A549 (cell line): ENCODE measurements around the gene OGFR. TPM values are rescaled to one million over a fixed set of nuclear protein-coding genes. Genes with fewer than 3 reads are reported as not detected.

Experiments used
- ATAC-seq, 2 experiments: fragments of 200-7000 bp in 1 of 2; fragments of >200 bp in 1 of 2; cut with Nextera tagmentation in 1 of 2; cut with Tn5 transposase in 1 of 2; 3 replicates each; pipeline versions ENCODE4 v1.8.0 to v1.9.1; 2018 to 2020; ENCODE audit warnings: mild to moderate bottlenecking in 1 of 2, moderate library complexity in 1 of 2
- CTCF ChIA-PET: fragments of 300-600 bp; sonication (Branson Sonifier 250); formaldehyde crosslinking; extraction: SDS; loops from one replicate; lab custom pipeline; 2021; ENCODE audit warnings: antibody characterized with exemption, inconsistent platforms; lab: Yijun Ruan, JAX
- POLR2A ChIA-PET: fragments of 350-600 bp; formaldehyde crosslinking; extraction: SDS; loops from one replicate; lab custom pipeline; 2021; ENCODE audit warnings: antibody characterized with exemption, inconsistent platforms; lab: Yijun Ruan, JAX
- DNase-seq, 2 experiments: peaks; one replicate each; pipeline versions ENCODE4 v3.0.0 to v3.0.0-alpha.2; 2011 to 2016; ENCODE audit warnings: low read depth in 1 of 2, low spot score in 1 of 2
- FAIRE-seq: peaks from 2 replicates; lab custom pipeline; 2011; peaks lifted over from hg19 to GRCh38; lab: Jason Lieb, UNC
- H3K27ac ChIP-seq, 2 experiments: fragments of >200 bp; sonication (Bioruptor Twin); formaldehyde crosslinking; 3 replicates each; pipeline ENCODE4 v1.5.1; 2016 to 2017
- H3K4me1 ChIP-seq: fragments of >200 bp; sonication (Bioruptor Twin); formaldehyde crosslinking; 3 replicates; pipeline ENCODE4 v1.6.1; 2016
- H3K4me2 ChIP-seq: fragments of >200 bp; sonication (Bioruptor Twin); formaldehyde crosslinking; 3 replicates; pipeline ENCODE4 v1.6.1; 2016
- H3K4me3 ChIP-seq: fragments of >200 bp; sonication (Bioruptor Twin); formaldehyde crosslinking; 3 replicates; pipeline ENCODE4 v1.5.1; 2016
- H3K9me3 ChIP-seq: fragments of >200 bp; sonication (Bioruptor Twin); formaldehyde crosslinking; 3 replicates; pipeline ENCODE4 v1.6.1; 2016
- ATOH8 ChIP-seq: fragments of 250-450 bp; sonication (Bioruptor Pico); IDR thresholded peaks from 2 replicates; pipeline ENCODE4 v1.5.0; 2020; ENCODE audit warnings: low read depth, mild to moderate bottlenecking, moderate library complexity
- BHLHE40 ChIP-seq: IDR thresholded peaks from 2 replicates; pipeline ENCODE4 v1.6.1; 2012; ENCODE audit warnings: low read depth, low read length, inconsistent platforms
- CBX2 ChIP-seq: fragments of 200-600 bp; sonication (generic); IDR thresholded peaks from 2 replicates; pipeline ENCODE4 v1.6.1; 2016; ENCODE audit warnings: low read depth, mild to moderate bottlenecking, borderline replicate concordance
- E2F6 ChIP-seq: IDR thresholded peaks from 2 replicates; pipeline ENCODE4 v1.6.1; 2012; ENCODE audit warnings: low read depth, borderline replicate concordance
- EHF ChIP-seq: fragments of 250-450 bp; sonication (Bioruptor Pico); IDR thresholded peaks from 2 replicates; pipeline ENCODE4 v1.5.0; 2020; ENCODE audit warnings: mild to moderate bottlenecking
- EP300 ChIP-seq, 2 experiments: fragments of >200 bp; sonication (Bioruptor Twin); formaldehyde crosslinking; IDR thresholded peaks; 2 replicates in 1 of 2; 3 replicates in 1 of 2; pipeline ENCODE4 v1.6.1; 2016 to 2017
- FOSL2 ChIP-seq, 2 experiments: fragments of 450-650 bp in 1 of 2; fragments of >200 bp in 1 of 2; sonication (Bioruptor Twin) in 1 of 2; formaldehyde crosslinking; IDR thresholded peaks; 2 replicates each; pipeline versions ENCODE4 v1.5.0 to v1.6.1; 2016 to 2020; ENCODE audit warnings: mild to moderate bottlenecking in 1 of 2, moderate library complexity in 1 of 2
- FOXS1 ChIP-seq: fragments of 250-450 bp; sonication (Bioruptor Pico); IDR thresholded peaks from 2 replicates; pipeline ENCODE4 v1.5.0; 2020; ENCODE audit warnings: mild to moderate bottlenecking, moderate library complexity
- HES2 ChIP-seq: fragments of >200 bp; sonication (Bioruptor Twin); formaldehyde crosslinking; IDR thresholded peaks from 2 replicates; pipeline ENCODE4 v1.6.1; 2016
- HMGXB4 ChIP-seq: fragments of 250-450 bp; sonication (Bioruptor Pico); IDR thresholded peaks from 2 replicates; pipeline ENCODE4 v1.5.0; 2021; ENCODE audit warnings: mild to moderate bottlenecking, moderate library complexity, borderline replicate concordance
- HOXB5 ChIP-seq: fragments of 250-450 bp; sonication (Bioruptor Pico); IDR thresholded peaks from 2 replicates; pipeline ENCODE4 v1.5.0; 2020; ENCODE audit warnings: mild to moderate bottlenecking, moderate library complexity
- JUN ChIP-seq, 2 experiments: fragments of >200 bp; sonication (Bioruptor Twin); formaldehyde crosslinking; IDR thresholded peaks; 2 replicates in 1 of 2; 3 replicates in 1 of 2; pipeline ENCODE4 v1.6.1; 2016 to 2017
- KDM5A ChIP-seq: fragments of 200-600 bp; sonication (generic); IDR thresholded peaks from 2 replicates; pipeline ENCODE4 v1.6.1; 2016; ENCODE audit warnings: antibody characterized with exemption, mild to moderate bottlenecking
- MAX ChIP-seq: IDR thresholded peaks from 2 replicates; pipeline ENCODE4 v1.6.1; 2012
- MAZ ChIP-seq: fragments of 150-350 bp; IDR thresholded peaks from 2 replicates; pipeline ENCODE4 v1.6.1; 2014; ENCODE audit warnings: antibody characterized with exemption, low read depth, low read length, borderline replicate concordance
- NFE2L2 ChIP-seq: fragments of 150-350 bp; conservative IDR thresholded peaks from 2 replicates; pipeline ENCODE4 v1.6.1; 2014; ENCODE audit warnings: low read length
- NPAS2 ChIP-seq: fragments of 250-450 bp; sonication (Bioruptor Pico); IDR thresholded peaks from 2 replicates; pipeline ENCODE4 v1.8.0; 2022; ENCODE audit warnings: mild to moderate bottlenecking, moderate library complexity, borderline replicate concordance
- NR3C1 ChIP-seq: fragments of >200 bp; sonication (Bioruptor Twin); formaldehyde crosslinking; IDR thresholded peaks from 3 replicates; pipeline ENCODE4 v1.6.1; 2017
- PHF8 ChIP-seq: fragments of 200-600 bp; sonication (generic); IDR thresholded peaks from 2 replicates; pipeline ENCODE4 v1.6.1; 2016; ENCODE audit warnings: low read depth, mild to moderate bottlenecking, antibody characterized with exemption, moderate library complexity, borderline replicate concordance
- POLR2A ChIP-seq: IDR thresholded peaks from 2 replicates; pipeline ENCODE4 v1.6.1; 2012; ENCODE audit warnings: mild to moderate bottlenecking, low read length
- RAD21 ChIP-seq, 2 experiments: fragments of >200 bp in 1 of 2; sonication (Bioruptor Twin) in 1 of 2; formaldehyde crosslinking in 1 of 2; IDR thresholded peaks in 1 of 2; conservative IDR thresholded peaks in 1 of 2; 2 replicates in 1 of 2; 3 replicates in 1 of 2; pipeline ENCODE4 v1.6.1; 2012 to 2018; ENCODE audit warnings: inconsistent platforms in 1 of 2
- RARB ChIP-seq: fragments of 250-450 bp; sonication (Bioruptor Pico); IDR thresholded peaks from 2 replicates; pipeline ENCODE4 v1.8.0; 2021; ENCODE audit warnings: mild to moderate bottlenecking, moderate library complexity
- RCOR1 ChIP-seq: fragments of 150-350 bp; IDR thresholded peaks from 2 replicates; pipeline ENCODE4 v1.6.1; 2014; ENCODE audit warnings: antibody characterized with exemption, low read length, low read depth
- RNF2 ChIP-seq: fragments of 200-600 bp; sonication (generic); IDR thresholded peaks from 2 replicates; pipeline ENCODE4 v1.6.1; 2016; ENCODE audit warnings: low read depth, mild to moderate bottlenecking, antibody characterized with exemption, moderate library complexity, borderline replicate concordance
- SREBF2 ChIP-seq: fragments of 450-650 bp; IDR thresholded peaks from 2 replicates; pipeline ENCODE4 v1.6.1; 2014; ENCODE audit warnings: mild to moderate bottlenecking, moderate library complexity
- TFCP2L1 ChIP-seq: fragments of 250-450 bp; sonication (Bioruptor Pico); IDR thresholded peaks from 2 replicates; pipeline ENCODE4 v1.5.0; 2021; ENCODE audit warnings: mild to moderate bottlenecking
- ZFP36 ChIP-seq: fragments of 450-650 bp; IDR thresholded peaks from 2 replicates; pipeline ENCODE4 v1.6.1; 2014; ENCODE audit warnings: borderline replicate concordance; ENCODE audit not compliant: partially characterized antibody
- ZSCAN20 ChIP-seq: fragments of 250-450 bp; sonication (Bioruptor Pico); IDR thresholded peaks from 2 replicates; pipeline ENCODE4 v1.8.0; 2022; ENCODE audit warnings: mild to moderate bottlenecking, moderate library complexity
- WGBS: methylation state at CpG from one replicate; pipeline ENCODE4 v1.1.6; 2017; ENCODE audit errors: missing lambda C conversion rate; 5-methylcytosine and 5-hydroxymethylcytosine counted together
- polyA plus RNA-seq, 4 experiments: library from polyadenylated mRNA; depleted of rRNA in 3 of 4; stranded (reverse); fragments of >200 nt; fragmentation: RNase III in 1 of 4; extraction: RNeasy Plus Mini Kit Qiagen cat#74134 plus additional on column Dnase treatment in 1 of 4; gene quantifications; 2 replicates in 3 of 4; 3 replicates in 1 of 4; pipeline ENCODE4 v1.2.3, GENCODE V29; 2011 to 2017

Gene OGFR
- polyA plus RNA-seq, 2 of the 4 experiments (the other 2 are of a cell fraction) = 15.9 to 35.6 TPM

- Histone ChIP-seq H3K9me3 (no peaks in the 10 kb centered on the region), H3K4me3 (no peak overlapping the region), H3K4me2 (no peak overlapping the region), H3K4me1 (no peaks in the 10 kb centered on the region), H3K27ac (no peak overlapping the region)
- WGBS = 50% methylated on average over 14 of the region's 16 CpGs
- TF ChIP-seq HOXB5 (CRISPR knock-in tag) = no peak
- TF ChIP-seq NR3C1 = no peak
- TF ChIP-seq JUN (IDR thresholded peaks at IDR 0.05) = no peak
- TF ChIP-seq MAZ = no peak
- no peak for TF ChIP-seq TFCP2L1
- TF ChIP-seq HES2 = no peak
- no peak for TF ChIP-seq EP300 (IDR thresholded peaks at IDR 0.05)
- no peak for TF ChIP-seq RCOR1
- no peak for TF ChIP-seq KDM5A
- no peak for TF ChIP-seq RNF2
- TF ChIP-seq ZFP36 = no peak
- no peak for TF ChIP-seq RAD21 (conservative IDR thresholded peaks at IDR 0.05 in 1 of 2, IDR thresholded peaks at IDR 0.05 in 1 of 2)
- TF ChIP-seq NFE2L2 = no peak
- no peak for TF ChIP-seq BHLHE40
- no peak for TF ChIP-seq ZSCAN20 (CRISPR knock-in tag)
- no peak for TF ChIP-seq FOXS1 (CRISPR knock-in tag)
- TF ChIP-seq CBX2 = no peak
- no peak for TF ChIP-seq NPAS2 (CRISPR knock-in tag)
- no peak for TF ChIP-seq PHF8
- FAIRE-seq (no peak), ATAC-seq (no peak), DNase-seq (no peak)
- ChIA-PET CTCF (interaction anchor here (0.6 to 3.9 kb wide), 4 partner anchors 29 to 95 kb away, joined by 3 to 26 read pairs (median 4); partner anchors contain the start of gene NTSR1), POLR2A (no interaction called here)
Observed at GRCh38 chr20:62762801-62763368, 41.8 kb upstream of the OGFR start.

GRCh38 chr20:62763404-62763803, 41.2 kb upstream of the OGFR start:
- CTCF ChIA-PET = interaction anchor here (0.6 to 3.9 kb wide), 5 partner anchors 28 to 95 kb away, joined by 3 to 26 read pairs (median 3); partner anchors contain the start of gene NTSR1
- peaks cover 2% of the 10 kb centered on the region; the same call in 1 of the 3 replicates for H3K4me1 ChIP-seq
- no peaks in the 10 kb centered on the region for H3K9me3 ChIP-seq
- DNase-seq (no peak), FAIRE-seq (no peak), ATAC-seq (no peak)
- POLR2A ChIA-PET = no interaction called here
- WGBS = 69% methylated on average over 4 of the region's 4 CpGs
- TF ChIP-seq ZFP36 = peak; percentile 88
- no peak for TF ChIP-seq NPAS2 (CRISPR knock-in tag)
- no peak overlapping the region for H3K4me2 ChIP-seq
- H3K4me3 ChIP-seq = no peak overlapping the region
- no peak overlapping the region for H3K27ac ChIP-seq

- H3K4me1 ChIP-seq = peaks cover 6% of the 10 kb centered on the region; the same call in 1 of the 3 replicates
- FAIRE-seq = no peak
- no peak; a peak in 1 of 6 replicates for ATAC-seq
- no peak overlapping the region for H3K4me2 ChIP-seq
- TF ChIP-seq NR3C1 (no peak), MAZ (no peak), E2F6 (no peak), ZFP36 (no peak), FOSL2 (IDR thresholded peaks at IDR 0.05) (no peak), FOSL2 (CRISPR knock-in tag; IDR thresholded peaks at IDR 0.05) (no peak), SREBF2 (no peak), ZSCAN20 (CRISPR knock-in tag) (no peak), EHF (CRISPR knock-in tag) (no peak), PHF8 (no peak), ATOH8 (CRISPR knock-in tag) (no peak), HMGXB4 (CRISPR knock-in tag) (no peak), RARB (no peak), RCOR1 (no peak), POLR2A (no peak), EP300 (IDR thresholded peaks at IDR 0.05) (no peak), MAX (no peak), BHLHE40 (no peak)
- DNase-seq = no peak
- 68% methylated on average over 11 of the region's 26 CpGs for WGBS
- H3K27ac ChIP-seq = no peak overlapping the region
- H3K9me3 ChIP-seq = no peaks in the 10 kb centered on the region
- H3K4me3 ChIP-seq = no peak overlapping the region
- CTCF ChIA-PET = interaction anchor here (1.0 to 3.9 kb wide), 3 partner anchors 23 to 44 kb away, joined by 3 to 26 read pairs (median 3); no protein-coding TSS in a partner anchor
- POLR2A ChIA-PET = no interaction called here
Observed at GRCh38 chr20:62764156-62764935, 40.3 kb upstream of the OGFR start.
